ENCODE data around the gene CTXN2.

The CTXN2 gene

GRCh38 chr15:48205981-48206380 lies 14.5 kb downstream of the CTXN2 start, which contains the start of gene SLC12A1:
SLC12A1 (plus strand) TSS chr15:48206302; CDS start chr15:48207720, 1,418 bp downstream.
- no peak within 1 kb of the TSS for H3K4me3 ChIP-seq (ENCODE audit: insufficient read depth, low read depth, low read length, poor library complexity, severe bottlenecking)
- no peaks in the 10 kb centered on the region for H3K36me3 ChIP-seq (ENCODE audit: control insufficient read depth, insufficient read depth, low read length)
- no peaks in the 10 kb centered on the region for H3K9me3 ChIP-seq (ENCODE audit: control insufficient read depth, low read length)
- H3K27me3 ChIP-seq (replicated peaks; ENCODE audit: control insufficient read depth, insufficient read depth, low read length, poor library complexity, severe bottlenecking), result peaks cover 3% of the 10 kb centered on the region
- H3K27ac ChIP-seq (ENCODE audit: insufficient read depth, low read length, poor library complexity, severe bottlenecking), result no peak within 1 kb of the TSS
- DNase-seq, result no peak
- H3K4me1 ChIP-seq (ENCODE audit: control insufficient read depth, insufficient read depth, low read length, poor library complexity, severe bottlenecking), result no peaks in the 10 kb centered on the region

GRCh38 chr15:48221261-48221660 lies 29.8 kb downstream of the CTXN2 start:
- Histone ChIP-seq H3K4me3 (ENCODE audit: insufficient read depth, low read depth, low read length, poor library complexity, severe bottlenecking) (no peak overlapping the region), H3K36me3 (ENCODE audit: control insufficient read depth, insufficient read depth, low read length) (no peaks in the 10 kb centered on the region), H3K27me3 (replicated peaks; ENCODE audit: control insufficient read depth, insufficient read depth, low read length, poor library complexity, severe bottlenecking) (no peaks in the 10 kb centered on the region), H3K9me3 (ENCODE audit: control insufficient read depth, low read length) (no peaks in the 10 kb centered on the region), H3K4me1 (ENCODE audit: control insufficient read depth, insufficient read depth, low read length, poor library complexity, severe bottlenecking) (no peaks in the 10 kb centered on the region), H3K27ac (ENCODE audit: insufficient read depth, low read length, poor library complexity, severe bottlenecking) (no peak overlapping the region)
- DNase-seq, result no peak

- Histone ChIP-seq H3K36me3 (ENCODE audit: control insufficient read depth, insufficient read depth, low read length) (no peaks in the 10 kb centered on the region), H3K4me1 (ENCODE audit: control insufficient read depth, insufficient read depth, low read length, poor library complexity, severe bottlenecking) (no peaks in the 10 kb centered on the region), H3K27ac (ENCODE audit: insufficient read depth, low read length, poor library complexity, severe bottlenecking) (no peak overlapping the region), H3K4me3 (ENCODE audit: insufficient read depth, low read depth, low read length, poor library complexity, severe bottlenecking) (no peak overlapping the region), H3K9me3 (ENCODE audit: control insufficient read depth, low read length) (no peaks in the 10 kb centered on the region), H3K27me3 (replicated peaks; ENCODE audit: control insufficient read depth, insufficient read depth, low read length, poor library complexity, severe bottlenecking) (no peaks in the 10 kb centered on the region)
- DNase-seq, result no peak
Observed at GRCh38 chr15:48221885-48222284, 30.4 kb downstream of the CTXN2 start.

- H3K36me3 ChIP-seq (ENCODE audit: control insufficient read depth, insufficient read depth, low read length), result no peaks in the 10 kb centered on the region
- no peaks in the 10 kb centered on the region for H3K4me1 ChIP-seq (ENCODE audit: control insufficient read depth, insufficient read depth, low read length, poor library complexity, severe bottlenecking)
- no peak overlapping the region for H3K27ac ChIP-seq (ENCODE audit: insufficient read depth, low read length, poor library complexity, severe bottlenecking)
- DNase-seq, result no peak
- H3K9me3 ChIP-seq (ENCODE audit: control insufficient read depth, low read length), result no peaks in the 10 kb centered on the region
- no peaks in the 10 kb centered on the region for H3K27me3 ChIP-seq (replicated peaks; ENCODE audit: control insufficient read depth, insufficient read depth, low read length, poor library complexity, severe bottlenecking)
- no peak overlapping the region for H3K4me3 ChIP-seq (ENCODE audit: insufficient read depth, low read depth, low read length, poor library complexity, severe bottlenecking)
Observed at GRCh38 chr15:48222627-48223026, 31.2 kb downstream of the CTXN2 start.

- DNase-seq, result no peak
- no peaks in the 10 kb centered on the region for H3K36me3 ChIP-seq (ENCODE audit: control insufficient read depth, insufficient read depth, low read length)
- no peaks in the 10 kb centered on the region for H3K4me1 ChIP-seq (ENCODE audit: control insufficient read depth, insufficient read depth, low read length, poor library complexity, severe bottlenecking)
- H3K27me3 ChIP-seq (replicated peaks; ENCODE audit: control insufficient read depth, insufficient read depth, low read length, poor library complexity, severe bottlenecking), result no peaks in the 10 kb centered on the region
- H3K9me3 ChIP-seq (ENCODE audit: control insufficient read depth, low read length), result no peaks in the 10 kb centered on the region
- no peak overlapping the region for H3K4me3 ChIP-seq (ENCODE audit: insufficient read depth, low read depth, low read length, poor library complexity, severe bottlenecking)
- no peak overlapping the region for H3K27ac ChIP-seq (ENCODE audit: insufficient read depth, low read length, poor library complexity, severe bottlenecking)
Observed at GRCh38 chr15:48225771-48226170, 34.3 kb downstream of the CTXN2 start.

- H3K4me1 ChIP-seq (ENCODE audit: control insufficient read depth, insufficient read depth, low read length, poor library complexity, severe bottlenecking), result no peaks in the 10 kb centered on the region
- no peak overlapping the region for H3K4me3 ChIP-seq (ENCODE audit: insufficient read depth, low read depth, low read length, poor library complexity, severe bottlenecking)
- H3K9me3 ChIP-seq (ENCODE audit: control insufficient read depth, low read length), result no peaks in the 10 kb centered on the region
- no peaks in the 10 kb centered on the region for H3K27me3 ChIP-seq (replicated peaks; ENCODE audit: control insufficient read depth, insufficient read depth, low read length, poor library complexity, severe bottlenecking)
- no peak overlapping the region for H3K27ac ChIP-seq (ENCODE audit: insufficient read depth, low read length, poor library complexity, severe bottlenecking)
- no peaks in the 10 kb centered on the region for H3K36me3 ChIP-seq (ENCODE audit: control insufficient read depth, insufficient read depth, low read length)
- no peak for DNase-seq
Observed at GRCh38 chr15:48230498-48230897, 39.0 kb downstream of the CTXN2 start.

GRCh38 chr15:48233246-48233645 lies 41.8 kb downstream of the CTXN2 start:
- Histone ChIP-seq H3K4me3 (ENCODE audit: insufficient read depth, low read depth, low read length, poor library complexity, severe bottlenecking) (no peak overlapping the region), H3K4me1 (ENCODE audit: control insufficient read depth, insufficient read depth, low read length, poor library complexity, severe bottlenecking) (no peaks in the 10 kb centered on the region), H3K27ac (ENCODE audit: insufficient read depth, low read length, poor library complexity, severe bottlenecking) (no peak overlapping the region), H3K27me3 (replicated peaks; ENCODE audit: control insufficient read depth, insufficient read depth, low read length, poor library complexity, severe bottlenecking) (no peaks in the 10 kb centered on the region), H3K9me3 (ENCODE audit: control insufficient read depth, low read length) (no peaks in the 10 kb centered on the region), H3K36me3 (ENCODE audit: control insufficient read depth, insufficient read depth, low read length) (no peaks in the 10 kb centered on the region)
- no peak for DNase-seq

GRCh38 chr15:48239334-48239733 lies 47.9 kb downstream of the CTXN2 start:
- H3K4me3 ChIP-seq (ENCODE audit: insufficient read depth, low read depth, low read length, poor library complexity, severe bottlenecking), result no peak overlapping the region
- no peaks in the 10 kb centered on the region for H3K9me3 ChIP-seq (ENCODE audit: control insufficient read depth, low read length)
- no peak overlapping the region for H3K27ac ChIP-seq (ENCODE audit: insufficient read depth, low read length, poor library complexity, severe bottlenecking)
- H3K27me3 ChIP-seq (replicated peaks; ENCODE audit: control insufficient read depth, insufficient read depth, low read length, poor library complexity, severe bottlenecking), result no peaks in the 10 kb centered on the region
- no peaks in the 10 kb centered on the region for H3K4me1 ChIP-seq (ENCODE audit: control insufficient read depth, insufficient read depth, low read length, poor library complexity, severe bottlenecking)
- H3K36me3 ChIP-seq (ENCODE audit: control insufficient read depth, insufficient read depth, low read length), result no peaks in the 10 kb centered on the region
- DNase-seq, result no peak

- no peaks in the 10 kb centered on the region for H3K9me3 ChIP-seq (ENCODE audit: control insufficient read depth, low read length)
- H3K27ac ChIP-seq (ENCODE audit: insufficient read depth, low read length, poor library complexity, severe bottlenecking), result no peak overlapping the region
- H3K4me3 ChIP-seq (ENCODE audit: insufficient read depth, low read depth, low read length, poor library complexity, severe bottlenecking), result no peak overlapping the region
- H3K4me1 ChIP-seq (ENCODE audit: control insufficient read depth, insufficient read depth, low read length, poor library complexity, severe bottlenecking), result no peaks in the 10 kb centered on the region
- no peak for DNase-seq
- no peaks in the 10 kb centered on the region for H3K27me3 ChIP-seq (replicated peaks; ENCODE audit: control insufficient read depth, insufficient read depth, low read length, poor library complexity, severe bottlenecking)
- H3K36me3 ChIP-seq (ENCODE audit: control insufficient read depth, insufficient read depth, low read length), result no peaks in the 10 kb centered on the region
Observed at GRCh38 chr15:48242015-48242414, 50.5 kb downstream of the CTXN2 start.

- Histone ChIP-seq H3K27me3 (replicated peaks; ENCODE audit: control insufficient read depth, insufficient read depth, low read length, poor library complexity, severe bottlenecking) (no peaks in the 10 kb centered on the region), H3K9me3 (ENCODE audit: control insufficient read depth, low read length) (no peaks in the 10 kb centered on the region), H3K4me3 (ENCODE audit: insufficient read depth, low read depth, low read length, poor library complexity, severe bottlenecking) (no peak overlapping the region), H3K4me1 (ENCODE audit: control insufficient read depth, insufficient read depth, low read length, poor library complexity, severe bottlenecking) (no peaks in the 10 kb centered on the region), H3K36me3 (ENCODE audit: control insufficient read depth, insufficient read depth, low read length) (no peaks in the 10 kb centered on the region), H3K27ac (ENCODE audit: insufficient read depth, low read length, poor library complexity, severe bottlenecking) (no peak overlapping the region)
- DNase-seq, result no peak
Observed at GRCh38 chr15:48242535-48242934, 51.1 kb downstream of the CTXN2 start.

GRCh38 chr15:48244921-48245320 lies 53.5 kb downstream of the CTXN2 start:
- no peak overlapping the region for H3K27ac ChIP-seq (ENCODE audit: insufficient read depth, low read length, poor library complexity, severe bottlenecking)
- H3K9me3 ChIP-seq (ENCODE audit: control insufficient read depth, low read length), result no peaks in the 10 kb centered on the region
- H3K4me1 ChIP-seq (ENCODE audit: control insufficient read depth, insufficient read depth, low read length, poor library complexity, severe bottlenecking), result no peaks in the 10 kb centered on the region
- no peaks in the 10 kb centered on the region for H3K36me3 ChIP-seq (ENCODE audit: control insufficient read depth, insufficient read depth, low read length)
- no peak overlapping the region for H3K4me3 ChIP-seq (ENCODE audit: insufficient read depth, low read depth, low read length, poor library complexity, severe bottlenecking)
- DNase-seq, result no peak
- no peaks in the 10 kb centered on the region for H3K27me3 ChIP-seq (replicated peaks; ENCODE audit: control insufficient read depth, insufficient read depth, low read length, poor library complexity, severe bottlenecking)

Measured in effector memory CD4-positive, alpha-beta T cell (primary cell).